HCT116 (cell line): ENCODE measurements around the gene ACTR8.

Source experiments
- CEBPB ChIP-seq: IDR thresholded peaks from 2 replicates; pipeline ENCODE4 v1.6.1; 2012; ENCODE audit warnings: low read depth
- EZH2 ChIP-seq: fragments of 200-600 bp; sonication (generic); IDR thresholded peaks from 2 replicates; pipeline ENCODE4 v1.6.1; 2017; ENCODE audit warnings: antibody characterized with exemption, mixed run types
- POLR2A ChIP-seq: IDR thresholded peaks from 2 replicates; pipeline ENCODE4 v1.7.0; 2011; ENCODE audit warnings: borderline replicate concordance; ENCODE audit not compliant: insufficient read depth, insufficient read length; ENCODE audit errors: extremely low read depth
- POLR2AphosphoS5 ChIP-seq: IDR thresholded peaks from 2 replicates; pipeline ENCODE4 v1.6.1; 2011; ENCODE audit warnings: mild to moderate bottlenecking, low read depth, low read length, moderate library complexity
- RAD21 ChIP-seq: IDR thresholded peaks from 2 replicates; pipeline ENCODE4 v1.6.1; 2012; ENCODE audit warnings: low read depth, mild to moderate bottlenecking
- REST ChIP-seq: IDR thresholded peaks from 2 replicates; pipeline ENCODE4 v1.6.1; 2012; ENCODE audit warnings: low read depth
- SP1 ChIP-seq: IDR thresholded peaks from 2 replicates; pipeline ENCODE4 v1.6.1; 2012; ENCODE audit warnings: low read depth
- ZNF274 ChIP-seq: fragments of 200-500 bp; sonication (Bioruptor generic); IDR thresholded peaks from 2 replicates; pipeline ENCODE4 v1.6.1; 2014; ENCODE audit warnings: mild to moderate bottlenecking, low read depth, low read length, inconsistent platforms
- TF ChIP-seq, protein P1 (sequence below), 3 experiments: fragments of 200-600 bp in 1 of 3; sonication (generic) in 1 of 3; IDR thresholded peaks in 2 of 3; conservative IDR thresholded peaks in 1 of 3; 2 replicates each; pipeline ENCODE4 v1.5.1; 2012 to 2017; ENCODE audit warnings: low read depth in 2 of 3, low read length in 2 of 3, antibody characterized with exemption in 1 of 3, borderline replicate concordance in 1 of 3, control low read depth in 1 of 3, mild to moderate bottlenecking in 1 of 3, mixed read lengths in 1 of 3, mixed run types in 1 of 3, moderate library complexity in 1 of 3; ENCODE audit not compliant: insufficient read depth in 1 of 3
- TF ChIP-seq, protein P2 (sequence below): IDR thresholded peaks from 2 replicates; pipeline ENCODE4 v1.6.1; 2012

DNA sequence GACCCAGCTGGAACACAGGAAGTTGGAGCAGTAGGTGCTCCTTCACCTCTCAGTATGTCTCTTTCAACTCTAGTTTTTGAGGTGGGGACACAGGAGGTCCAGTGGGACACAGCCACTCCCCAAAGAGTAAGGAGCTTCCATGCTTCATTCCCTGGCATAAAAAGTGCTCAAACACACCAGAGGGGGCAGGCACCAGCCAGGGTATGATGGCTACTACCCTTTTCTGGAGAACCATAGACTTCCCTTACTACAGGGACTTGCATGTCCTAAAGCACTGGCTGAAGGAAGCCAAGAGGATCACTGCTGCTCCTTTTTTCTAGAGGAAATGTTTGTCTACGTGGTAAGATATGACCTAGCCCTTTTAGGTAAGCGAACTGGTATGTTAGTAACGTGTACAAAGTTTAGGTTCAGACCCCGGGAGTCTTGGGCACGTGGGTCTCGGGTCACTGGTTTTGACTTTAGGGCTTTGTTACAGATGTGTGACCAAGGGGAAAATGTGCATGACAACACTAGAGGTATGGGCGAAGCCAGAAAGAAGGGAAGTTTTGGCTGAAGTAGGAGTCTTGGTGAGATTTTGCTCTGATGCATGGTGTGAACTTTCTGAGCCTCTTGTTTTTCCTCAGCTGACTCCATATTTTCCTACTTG is 23.7 kb downstream of the ACTR8 start:
- TF ChIP-seq POLR2A (no peak), EZH2 (no peak), RAD21 (no peak), CEBPB (no peak), ZNF274 (no peak), SP1 (no peak), POLR2AphosphoS5 (no peak), REST (no peak)
- TF ChIP-seq, protein P1, sequence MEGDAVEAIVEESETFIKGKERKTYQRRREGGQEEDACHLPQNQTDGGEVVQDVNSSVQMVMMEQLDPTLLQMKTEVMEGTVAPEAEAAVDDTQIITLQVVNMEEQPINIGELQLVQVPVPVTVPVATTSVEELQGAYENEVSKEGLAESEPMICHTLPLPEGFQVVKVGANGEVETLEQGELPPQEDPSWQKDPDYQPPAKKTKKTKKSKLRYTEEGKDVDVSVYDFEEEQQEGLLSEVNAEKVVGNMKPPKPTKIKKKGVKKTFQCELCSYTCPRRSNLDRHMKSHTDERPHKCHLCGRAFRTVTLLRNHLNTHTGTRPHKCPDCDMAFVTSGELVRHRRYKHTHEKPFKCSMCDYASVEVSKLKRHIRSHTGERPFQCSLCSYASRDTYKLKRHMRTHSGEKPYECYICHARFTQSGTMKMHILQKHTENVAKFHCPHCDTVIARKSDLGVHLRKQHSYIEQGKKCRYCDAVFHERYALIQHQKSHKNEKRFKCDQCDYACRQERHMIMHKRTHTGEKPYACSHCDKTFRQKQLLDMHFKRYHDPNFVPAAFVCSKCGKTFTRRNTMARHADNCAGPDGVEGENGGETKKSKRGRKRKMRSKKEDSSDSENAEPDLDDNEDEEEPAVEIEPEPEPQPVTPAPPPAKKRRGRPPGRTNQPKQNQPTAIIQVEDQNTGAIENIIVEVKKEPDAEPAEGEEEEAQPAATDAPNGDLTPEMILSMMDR (IDR thresholded peaks at IDR 0.05 in 2 of 3, conservative IDR thresholded peaks at IDR 0.05 in 1 of 3; ENCODE audit: borderline replicate concordance in 1 of 3, insufficient read depth in 1 of 3, low read depth in 2 of 3, low read length in 2 of 3) = 0 out of 6 replicates have a peak, but pooled peaks of 2 of the 3 experiments have one; percentile 9 to 12
- TF ChIP-seq, protein P2, sequence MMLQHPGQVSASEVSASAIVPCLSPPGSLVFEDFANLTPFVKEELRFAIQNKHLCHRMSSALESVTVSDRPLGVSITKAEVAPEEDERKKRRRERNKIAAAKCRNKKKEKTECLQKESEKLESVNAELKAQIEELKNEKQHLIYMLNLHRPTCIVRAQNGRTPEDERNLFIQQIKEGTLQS = no peak
